Measurements from ENCODE around the gene NAMPT. TPM values are rescaled to one million over a fixed set of nuclear protein-coding genes. Genes with fewer than 3 reads are reported as not detected.

Gene NAMPT
- total and polyA plus RNA-seq, 9 of the 15 experiments (the other 6 are each of a cell fraction or from before 2014, with no cell fraction given) = 41.1 to 160 (median 106) TPM

- TF ChIP-seq TSHZ1 (CRISPR knock-in tag; IDR thresholded peaks at IDR 0.05) (no peak), NRF1 (conservative IDR thresholded peaks at IDR 0.05 in 1 of 2, IDR thresholded peaks at IDR 0.05 in 1 of 2) (peak; percentile 71 to 75), JUN (IDR thresholded peaks at IDR 0.05; ENCODE audit: borderline replicate concordance, low read depth, low read length) (0 out of 2 replicates have a peak, but pooled peaks have one; percentile 25), JUN (CRISPR knock-in tag; IDR thresholded peaks at IDR 0.05; ENCODE audit: borderline replicate concordance) (no peak), JUND (IDR thresholded peaks at IDR 0.05; ENCODE audit: borderline replicate concordance, low read depth, low read length) (peak; percentile 16; the same call in 1 of the 2 replicates), JUND (tag; IDR thresholded peaks at IDR 0.05; ENCODE audit: borderline replicate concordance, low read depth, low read length) (peak; percentile 74; the same call in 1 of the 3 replicates), ZBED1 (IDR thresholded peaks at IDR 0.05) (no peak), ATF3 (IDR thresholded peaks at IDR 0.05) (peak; percentile 69), ATF3 (CRISPR knock-in tag; conservative IDR thresholded peaks at IDR 0.05) (0 out of 2 replicates have a peak, but pooled peaks have one; percentile 14), COPS2 (conservative IDR thresholded peaks at IDR 0.05) (no peak), SPI1 (IDR thresholded peaks at IDR 0.05; ENCODE audit: borderline replicate concordance, low read depth, low read length) (no peak), ZNF253 (CRISPR knock-in tag; conservative IDR thresholded peaks at IDR 0.05) (no peak), PRDM10 (IDR thresholded peaks at IDR 0.05; ENCODE audit: partially characterized antibody) (no peak), NFRKB (IDR thresholded peaks at IDR 0.05; ENCODE audit: low read depth) (peak; percentile 82; the same call in 1 of the 2 replicates), ID3 (CRISPR knock-in tag; IDR thresholded peaks at IDR 0.05) (no peak), ID3 (tag; IDR thresholded peaks at IDR 0.05) (no peak), MLX (CRISPR knock-in tag; conservative IDR thresholded peaks at IDR 0.05) (no peak), FOXA3 (CRISPR knock-in tag; conservative IDR thresholded peaks at IDR 0.05 in 1 of 2, IDR thresholded peaks at IDR 0.05 in 1 of 2) (no peak)
These were observed 1.2 kb upstream of the NAMPT start (continued) for GRCh38 chr7:106285855-106286492.

Data from K562 (cell line).